GM13976 (cell line): ENCODE measurements around the gene METTL1.

Source experiments
- DNase-seq: peaks from one replicate; pipeline ENCODE4 v3.0.0; 2012; ENCODE audit warnings: low spot score
- in situ Hi-C: fragments of 300-500 bp; cut with MboI; formaldehyde crosslinking; loops from one replicate; pipeline ENCODE4 v1.12.0; 2022; ENCODE audit warnings: low sequenced_read_pairs, mixed read lengths, inconsistent platforms; ENCODE audit not compliant: unreplicated experiment
- TF ChIP-seq, protein P1 (sequence below): IDR thresholded peaks from 2 replicates; pipeline ENCODE4 v1.5.1; 2012; ENCODE audit warnings: borderline replicate concordance, mild to moderate bottlenecking; ENCODE audit not compliant: insufficient read depth; ENCODE audit errors: extremely low read depth, missing control alignments, control extremely low read depth

METTL1 gene

DNA sequence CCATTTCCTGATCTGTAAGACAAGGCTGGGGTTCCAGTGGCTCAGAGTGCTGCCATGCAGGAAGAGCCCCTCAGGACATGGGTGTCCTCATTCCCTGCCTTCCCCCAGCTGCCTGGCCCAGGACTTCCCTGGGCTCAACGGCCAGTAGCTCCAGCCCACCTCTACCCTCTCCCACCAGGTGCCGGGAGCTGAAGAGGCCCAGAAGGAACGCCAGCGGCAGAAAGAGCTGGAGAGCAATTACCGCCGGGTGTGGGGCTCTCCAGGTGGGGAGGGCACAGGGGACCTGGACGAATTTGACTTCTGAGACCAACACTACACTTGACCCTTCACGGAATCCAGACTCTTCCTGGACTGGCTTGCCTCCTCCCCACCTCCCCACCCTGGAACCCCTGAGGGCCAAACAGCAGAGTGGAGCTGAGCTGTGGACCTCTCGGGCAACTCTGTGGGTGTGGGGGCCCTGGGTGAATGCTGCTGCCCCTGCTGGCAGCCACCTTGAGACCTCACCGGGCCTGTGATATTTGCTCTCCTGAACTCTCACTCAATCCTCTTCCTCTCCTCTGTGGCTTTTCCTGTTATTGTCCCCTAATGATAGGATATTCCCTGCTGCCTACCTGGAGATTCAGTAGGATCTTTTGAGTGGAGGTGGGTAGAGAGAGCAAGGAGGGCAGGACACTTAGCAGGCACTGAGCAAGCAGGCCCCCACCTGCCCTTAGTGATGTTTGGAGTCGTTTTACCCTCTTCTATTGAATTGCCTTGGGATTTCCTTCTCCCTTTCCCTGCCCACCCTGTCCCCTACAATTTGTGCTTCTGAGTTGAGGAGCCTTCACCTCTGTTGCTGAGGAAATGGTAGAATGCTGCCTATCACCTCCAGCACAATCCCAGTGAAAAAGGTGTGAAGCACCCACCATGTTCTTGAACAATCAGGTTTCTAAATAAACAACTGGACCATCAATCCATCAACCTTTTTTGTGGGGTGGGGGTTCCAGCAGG, 51.0 kb downstream of the METTL1 start:
- in situ Hi-C loops, result no loop called here
- peak; percentile 27 for DNase-seq
- TF ChIP-seq, protein P1, sequence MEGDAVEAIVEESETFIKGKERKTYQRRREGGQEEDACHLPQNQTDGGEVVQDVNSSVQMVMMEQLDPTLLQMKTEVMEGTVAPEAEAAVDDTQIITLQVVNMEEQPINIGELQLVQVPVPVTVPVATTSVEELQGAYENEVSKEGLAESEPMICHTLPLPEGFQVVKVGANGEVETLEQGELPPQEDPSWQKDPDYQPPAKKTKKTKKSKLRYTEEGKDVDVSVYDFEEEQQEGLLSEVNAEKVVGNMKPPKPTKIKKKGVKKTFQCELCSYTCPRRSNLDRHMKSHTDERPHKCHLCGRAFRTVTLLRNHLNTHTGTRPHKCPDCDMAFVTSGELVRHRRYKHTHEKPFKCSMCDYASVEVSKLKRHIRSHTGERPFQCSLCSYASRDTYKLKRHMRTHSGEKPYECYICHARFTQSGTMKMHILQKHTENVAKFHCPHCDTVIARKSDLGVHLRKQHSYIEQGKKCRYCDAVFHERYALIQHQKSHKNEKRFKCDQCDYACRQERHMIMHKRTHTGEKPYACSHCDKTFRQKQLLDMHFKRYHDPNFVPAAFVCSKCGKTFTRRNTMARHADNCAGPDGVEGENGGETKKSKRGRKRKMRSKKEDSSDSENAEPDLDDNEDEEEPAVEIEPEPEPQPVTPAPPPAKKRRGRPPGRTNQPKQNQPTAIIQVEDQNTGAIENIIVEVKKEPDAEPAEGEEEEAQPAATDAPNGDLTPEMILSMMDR, result no peak

DNA sequence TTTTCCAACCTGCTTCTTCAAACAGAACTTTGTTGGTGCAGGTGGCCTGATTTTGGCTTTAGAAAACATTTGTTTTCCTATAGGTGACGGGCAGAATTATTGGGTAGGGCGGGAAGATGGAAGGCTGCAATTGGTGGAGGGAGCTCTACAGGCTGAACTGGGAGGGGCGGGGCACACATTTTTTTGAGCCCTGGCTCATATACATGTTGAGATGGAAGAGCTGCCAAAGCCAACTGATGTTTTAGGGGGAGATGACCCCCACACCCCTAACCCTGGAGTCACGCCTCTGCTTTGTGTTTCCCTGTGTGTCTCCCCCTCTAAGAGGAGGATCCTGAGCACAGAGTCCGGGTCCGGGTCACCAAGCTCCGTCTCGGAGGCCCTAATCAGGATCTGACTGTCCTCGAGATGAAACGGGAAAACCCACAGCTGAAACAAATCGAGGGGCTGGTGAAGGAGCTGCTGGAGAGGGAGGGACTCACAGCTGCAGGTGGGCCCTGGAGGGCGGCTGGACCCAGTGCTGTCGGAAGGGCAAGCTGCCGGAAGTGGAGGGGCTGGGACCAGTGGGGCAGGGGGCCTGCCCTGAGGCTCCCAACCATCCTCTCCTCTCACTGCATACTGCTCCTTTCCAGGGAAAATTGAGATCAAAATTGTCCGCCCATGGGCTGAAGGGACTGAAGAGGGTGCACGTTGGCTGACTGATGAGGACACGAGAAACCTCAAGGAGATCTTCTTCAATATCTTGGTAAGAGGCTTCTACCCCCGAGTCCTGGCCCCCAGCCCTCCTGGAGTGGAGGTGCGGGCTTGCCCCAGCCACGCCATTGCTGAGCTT, 51.9 kb downstream of the METTL1 start:
- TF ChIP-seq, protein P1, result no peak
- peak; percentile 26 for DNase-seq
- in situ Hi-C loops, result no loop called here

DNA sequence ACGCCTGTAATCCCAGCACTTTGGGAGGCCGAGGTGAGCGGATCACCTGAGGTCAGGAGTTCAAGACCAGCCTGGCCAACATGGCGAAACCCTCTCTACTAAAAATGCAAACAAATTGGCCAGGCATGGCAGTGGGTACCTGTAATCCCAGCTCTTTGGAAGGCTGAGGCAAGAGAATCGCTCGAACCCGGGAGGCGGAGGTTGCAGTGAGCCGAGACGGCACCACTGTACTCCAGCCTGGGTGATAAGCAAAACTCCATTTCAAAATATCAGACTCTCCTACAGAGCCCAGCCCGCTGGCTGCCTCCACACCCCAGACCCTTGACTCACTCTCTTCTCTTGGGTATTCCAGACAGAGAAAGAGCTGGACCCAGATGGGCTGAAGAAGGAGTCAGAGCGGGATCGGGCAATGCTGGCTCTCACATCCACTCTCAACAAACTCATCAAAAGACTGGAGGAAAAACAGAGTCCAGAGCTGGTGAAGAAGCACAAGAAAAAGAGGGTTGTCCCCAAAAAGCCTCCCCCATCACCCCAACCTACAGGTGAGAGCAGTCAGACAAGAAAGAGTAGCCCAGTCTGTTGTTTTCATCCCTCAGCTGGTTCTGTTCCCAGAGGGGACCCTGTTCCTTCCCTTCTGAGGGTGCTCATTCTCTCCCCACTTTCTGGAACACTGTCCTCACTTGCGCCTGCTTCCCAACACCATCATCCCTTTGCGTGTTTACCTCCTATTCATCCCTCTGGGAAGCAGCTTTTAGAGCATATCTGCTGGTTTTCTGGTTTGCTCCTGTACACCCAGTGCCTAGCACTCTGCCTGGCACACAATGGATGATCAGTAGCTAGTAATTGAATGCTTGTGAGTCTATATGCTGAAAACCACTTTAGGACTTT, 53.0 kb downstream of the METTL1 start:
- TF ChIP-seq, protein P1, result no peak
- in situ Hi-C loops, result no loop called here
- DNase-seq, result peak; percentile 14
